HG02970 (cell line): ENCODE data around the gene CCNQ.
A peak's percentile ranks its signal among the peaks of the same experiment; 100 is the strongest.

Experiments
- ATAC-seq: cut with Tn5 transposase; IDR thresholded peaks from one replicate; pipeline ENCODE4 v1.9.1; 2021; ENCODE audit warnings: mild to moderate bottlenecking, moderate library complexity, moderate number of reproducible peaks; ENCODE audit not compliant: unreplicated experiment, low FRiP score

Gene CCNQ

DNA sequence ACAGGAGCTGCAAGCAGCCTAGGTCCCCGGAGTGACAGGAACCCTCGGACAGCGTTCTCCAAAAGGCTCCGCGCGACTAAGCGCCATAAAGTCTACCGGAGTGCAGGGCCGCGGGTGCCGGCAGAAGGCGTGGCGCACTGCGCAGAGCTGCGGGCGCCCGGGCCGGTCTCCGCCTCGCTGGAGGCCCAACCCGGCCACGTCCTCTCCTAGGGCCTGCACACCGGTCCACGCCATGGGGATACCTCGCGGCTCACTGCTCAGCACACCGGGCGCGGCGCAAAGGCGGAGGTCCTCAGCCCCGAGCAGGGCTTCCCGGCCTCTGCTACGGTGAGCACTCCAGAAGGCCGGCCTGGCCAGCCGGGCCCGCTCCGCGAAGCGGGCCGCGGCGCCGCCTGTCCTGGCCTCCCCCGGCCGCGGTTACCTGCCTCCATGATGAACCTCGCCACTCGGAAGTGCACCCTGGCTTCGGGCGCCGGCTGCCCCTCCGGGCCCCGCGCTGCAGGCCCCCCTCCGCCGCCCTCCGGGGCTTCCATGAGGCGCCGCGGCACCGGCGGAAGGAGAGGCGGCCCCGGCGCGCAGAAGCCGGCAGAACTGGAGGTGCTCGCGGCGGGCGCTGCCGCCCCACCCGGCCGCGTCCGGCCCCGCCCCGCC, at the start of gene CCNQ:
TSS of gene CCNQ (minus strand) at position 599 of the 651 bp plus-strand sequence. CDS start at position 533, 66 bp downstream.
- ATAC-seq: peak; percentile 45

GRCh38 chrX:153647461-153648357, 48.8 kb upstream of the CCNQ start:
- no peak for ATAC-seq

DNA sequence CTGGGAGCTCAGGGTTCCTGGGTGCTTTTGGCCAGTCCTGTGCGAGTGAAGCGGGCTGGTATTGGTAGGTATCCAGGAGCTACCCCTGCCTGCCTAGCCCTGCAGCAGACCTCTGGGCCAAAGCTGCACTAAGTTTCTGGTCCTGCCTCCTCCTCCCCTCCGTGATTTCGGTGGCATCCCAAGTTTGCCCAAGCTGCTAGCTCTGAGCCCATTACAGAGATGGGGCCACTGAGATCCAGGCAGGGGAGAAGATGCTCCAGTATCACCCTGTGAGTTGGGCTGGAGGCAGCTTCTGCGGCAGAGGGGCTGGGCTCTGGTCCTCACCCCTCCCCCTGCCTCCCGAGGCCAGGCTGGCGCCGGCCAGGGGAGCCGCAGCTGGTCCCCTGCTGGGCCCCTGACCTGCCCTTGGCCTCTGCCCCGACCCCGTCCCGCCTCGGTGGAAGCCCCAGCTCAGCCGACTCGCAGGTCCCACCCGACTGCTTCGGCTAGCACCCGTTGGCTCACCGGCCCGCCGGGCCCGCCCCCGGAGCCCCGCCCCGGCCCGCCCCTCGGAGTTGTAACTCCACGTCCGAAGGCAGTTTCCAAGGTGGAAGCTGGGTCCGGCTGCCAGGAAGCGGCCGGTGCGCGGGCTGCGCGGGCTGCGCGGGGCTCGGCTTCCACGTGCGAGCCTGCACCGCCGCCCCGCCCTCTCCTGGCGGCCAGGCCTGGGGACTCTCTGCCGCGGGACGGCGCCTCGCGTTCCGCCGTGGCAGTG, 47.9 kb upstream of the CCNQ start, which contains the start of gene DUSP9:
TSS of gene DUSP9 (plus strand) at position 584 of the 754 bp plus-strand sequence. CDS start 751 bp downstream, outside the sequence.
- ATAC-seq: no peak

- no peak for ATAC-seq
Measured at GRCh38 chrX:153645921-153646488, 47.1 kb upstream of the CCNQ start.

DNA sequence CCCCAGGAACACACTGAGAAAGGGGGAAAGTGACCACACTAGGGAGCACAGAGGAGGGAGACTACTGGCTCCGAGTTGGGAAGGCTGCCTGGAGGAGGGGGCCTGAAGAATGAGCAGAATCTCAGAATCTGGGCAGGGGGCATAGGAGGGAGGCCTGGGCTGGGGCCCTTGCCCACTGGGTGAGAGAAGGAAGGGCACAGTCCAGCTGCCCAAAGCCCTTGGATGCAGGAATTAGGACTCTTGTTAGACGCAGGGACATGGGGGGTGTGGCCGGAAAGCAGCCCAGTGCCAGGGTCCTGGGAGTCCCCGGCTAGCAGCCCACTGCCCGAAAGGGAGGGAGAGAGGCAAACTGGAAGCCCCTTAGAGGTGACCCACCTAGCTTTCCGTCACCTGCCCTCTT, 46.2 kb upstream of the CCNQ start:
- ATAC-seq: no peak

DNA sequence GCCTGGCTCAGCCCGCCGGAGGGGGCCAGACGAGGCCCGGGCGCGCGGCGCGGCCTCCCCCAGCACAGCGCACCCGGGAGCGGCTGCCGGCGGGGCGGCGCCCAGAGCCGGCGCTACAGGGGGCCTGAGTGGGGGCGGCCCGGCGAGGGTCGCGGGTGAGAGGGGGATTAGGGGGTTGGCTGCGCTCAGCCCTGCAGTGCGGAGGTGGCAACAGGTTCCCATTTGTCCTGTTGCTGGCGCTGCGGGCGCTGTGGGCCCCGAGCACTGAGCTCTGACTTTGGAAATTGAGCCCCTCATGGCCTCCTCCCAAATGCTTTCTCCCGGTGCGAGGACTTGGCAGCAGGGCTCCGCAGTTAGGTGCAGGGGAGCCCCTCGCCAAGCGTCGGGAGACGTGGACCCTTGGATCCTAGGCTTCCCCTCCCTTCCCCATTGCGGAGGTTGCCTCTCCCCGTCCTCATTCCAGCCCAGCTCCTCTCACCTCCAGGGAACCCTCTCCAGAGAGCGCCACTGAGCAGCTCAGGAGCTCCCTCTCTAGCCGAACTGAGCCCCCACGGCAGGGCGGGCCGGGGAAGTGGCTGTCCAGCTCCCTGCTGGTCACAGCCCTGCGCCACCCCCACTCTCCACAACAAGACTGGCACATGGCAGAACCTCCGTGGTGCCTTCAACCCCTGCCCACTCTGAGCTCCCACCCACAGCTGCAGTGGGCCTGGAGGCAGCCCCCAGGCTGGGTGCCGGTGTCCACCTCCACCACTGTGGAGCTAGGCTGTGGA, 45.6 kb upstream of the CCNQ start:
- ATAC-seq: no peak

- ATAC-seq: no peak
Measured at GRCh38 chrX:153643431-153644351, 44.8 kb upstream of the CCNQ start.

DNA sequence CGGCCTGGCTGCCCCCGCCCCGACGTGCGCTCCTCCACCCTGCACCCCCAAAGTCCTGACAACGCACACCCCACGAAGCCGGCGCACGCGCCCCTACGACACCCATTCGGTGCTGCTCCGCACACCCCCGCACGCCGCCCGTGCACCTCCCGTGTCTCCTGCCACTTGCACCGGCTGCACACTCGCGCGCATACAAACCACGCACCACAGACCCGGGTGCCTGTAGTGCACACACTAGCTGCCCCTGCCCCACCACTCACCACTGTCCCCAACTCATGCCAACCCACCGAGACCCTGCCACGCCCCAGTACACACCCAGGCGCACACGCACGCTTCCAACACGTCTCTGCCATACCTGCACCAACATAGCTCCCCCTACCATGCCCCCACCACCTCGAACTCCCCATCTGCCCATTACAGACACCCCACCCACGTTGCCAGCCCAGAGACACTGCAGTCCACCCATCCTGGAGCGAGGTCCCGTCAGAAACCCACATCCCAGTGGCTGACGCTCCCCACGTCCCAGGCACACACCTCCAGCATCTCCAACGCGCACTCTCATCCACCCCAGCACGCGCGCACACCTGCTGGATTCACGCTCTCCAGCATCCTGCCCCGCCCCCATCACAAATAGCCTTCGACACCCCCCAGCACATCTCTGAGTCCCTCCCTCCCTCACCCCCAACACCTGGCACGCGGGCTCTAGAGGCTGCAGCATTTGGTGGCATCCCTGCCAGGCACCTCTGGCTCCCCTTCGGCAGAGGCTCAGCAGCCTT, 43.9 kb upstream of the CCNQ start:
- no peak for ATAC-seq

DNA sequence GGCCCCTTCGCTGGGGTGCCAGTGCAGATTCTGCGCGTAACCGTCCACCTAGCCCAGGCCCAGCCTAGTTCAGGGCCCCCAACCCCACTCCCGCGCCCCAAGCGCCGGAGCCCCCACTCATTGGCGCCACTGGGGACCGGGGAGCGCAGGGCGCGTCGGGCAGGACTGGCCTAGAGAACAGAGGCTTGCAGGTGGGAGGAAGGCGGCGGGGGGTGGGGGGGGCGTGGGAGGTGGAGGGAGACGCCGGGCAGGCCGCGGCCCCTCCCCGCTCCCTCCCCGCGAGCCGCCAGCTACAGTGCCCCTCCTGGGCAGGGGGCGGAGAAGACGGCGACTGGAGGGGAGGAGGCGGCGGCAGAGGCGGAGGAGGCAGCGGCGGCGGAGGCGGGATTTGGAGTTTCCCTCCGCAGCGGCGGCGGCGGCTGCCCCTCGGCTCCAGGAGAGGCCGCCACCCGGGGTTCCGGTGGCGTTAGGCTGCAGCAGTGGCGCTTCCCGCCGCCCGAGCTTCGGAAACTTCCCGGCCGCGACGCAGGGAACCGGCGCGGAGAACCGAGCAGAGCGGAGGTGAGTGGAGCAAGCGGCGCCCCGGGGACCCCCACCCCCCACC, 43.2 kb upstream of the CCNQ start:
- ATAC-seq: no peak

- no peak for ATAC-seq
Measured at GRCh38 chrX:153641627-153642026, 42.7 kb upstream of the CCNQ start.

DNA sequence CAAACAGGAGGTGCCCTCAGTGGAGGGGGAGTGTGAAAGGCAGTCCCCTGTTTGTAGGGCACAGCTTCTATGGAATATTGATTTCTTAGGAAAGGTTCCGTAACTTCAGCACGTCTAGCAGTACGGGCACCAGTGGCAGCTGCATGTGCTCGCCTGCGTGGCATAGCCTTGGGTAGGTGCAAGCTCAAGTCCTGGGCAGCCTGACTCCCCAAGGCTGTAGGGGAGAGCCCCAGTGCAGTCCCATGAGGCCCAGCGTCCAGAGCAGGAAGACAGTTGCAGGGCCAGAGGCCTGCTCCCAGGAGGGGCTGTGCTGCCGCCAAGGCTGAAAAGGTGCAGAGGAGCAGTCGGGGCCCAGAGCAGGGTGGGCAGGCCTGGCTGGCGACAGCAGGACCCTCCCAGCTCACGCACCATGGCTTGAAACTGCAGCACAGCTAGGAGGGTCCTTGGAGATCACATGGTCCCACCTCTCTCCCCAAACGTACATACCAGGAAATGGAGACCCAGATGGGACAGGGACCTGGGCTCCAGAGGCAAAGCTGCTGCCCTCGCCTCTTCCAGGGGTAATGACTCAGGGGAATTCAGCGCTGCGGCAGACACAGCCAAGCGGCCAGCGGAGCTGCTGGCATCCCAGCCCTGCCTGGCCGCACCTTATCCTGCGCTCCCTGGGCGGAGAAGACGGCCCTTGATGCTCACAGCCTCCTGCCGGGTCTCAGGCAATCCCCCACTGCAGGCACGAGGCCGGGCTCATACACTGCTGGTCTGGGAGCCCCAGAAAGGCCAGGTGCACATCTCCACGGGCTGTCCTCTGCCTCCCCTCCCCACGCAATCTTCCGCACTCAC, 42.0 kb upstream of the CCNQ start:
- no peak for ATAC-seq

DNA sequence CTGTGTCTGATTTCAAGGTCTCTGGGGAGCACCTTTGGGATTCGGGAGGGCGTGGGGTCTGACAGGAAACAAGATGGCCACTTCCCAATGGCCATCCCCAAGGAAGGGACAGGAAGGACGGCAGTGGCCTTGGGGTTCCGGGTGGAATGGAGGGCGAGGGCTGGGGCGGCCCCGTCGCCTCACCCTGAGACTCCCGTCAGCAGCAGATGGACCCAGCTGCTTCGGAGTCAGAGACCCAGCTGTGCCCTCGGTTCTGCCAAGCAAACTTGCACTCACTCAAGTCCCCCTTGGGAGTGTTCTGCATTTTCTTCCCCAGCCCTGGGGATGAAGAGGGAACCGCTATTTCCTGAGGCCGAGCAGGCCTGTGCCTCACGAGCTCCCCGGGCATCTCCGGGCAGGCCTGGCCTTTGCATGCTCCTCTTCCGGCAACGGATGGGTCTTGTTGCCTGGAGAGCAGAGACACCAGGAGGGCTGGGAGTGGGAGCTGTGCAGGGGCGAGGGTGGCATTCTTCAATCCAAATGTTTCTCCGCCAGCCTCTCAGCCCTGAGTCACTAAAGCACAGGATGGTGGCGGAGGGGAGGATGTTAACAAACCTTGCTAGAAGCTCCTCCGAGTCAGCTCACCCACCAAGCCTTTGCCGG, 41.2 kb upstream of the CCNQ start:
- no peak for ATAC-seq

- no peak for ATAC-seq
Measured at GRCh38 chrX:153639177-153640044, 40.5 kb upstream of the CCNQ start.

GRCh38 chrX:153638436-153639176, 39.7 kb upstream of the CCNQ start:
- no peak for ATAC-seq

DNA sequence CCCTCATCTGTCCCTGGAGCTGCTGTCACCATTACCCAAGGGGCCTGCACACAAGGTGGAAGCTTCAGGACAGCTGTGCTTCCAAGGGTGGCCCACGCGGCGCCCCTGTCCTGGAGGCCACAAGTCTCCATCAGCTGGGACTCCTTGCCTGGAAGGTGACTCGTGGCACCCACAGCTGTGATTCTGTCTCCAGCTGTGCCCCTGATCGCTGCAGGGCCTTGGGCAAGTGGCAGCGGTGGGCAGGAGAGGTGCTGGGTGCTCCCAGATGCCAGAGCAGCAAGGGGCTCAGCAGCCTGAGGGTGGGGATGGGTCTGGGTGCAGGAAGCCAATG, 39.1 kb upstream of the CCNQ start:
- no peak for ATAC-seq
